Muscle layer of colon (tissue), 2 donors: ENCODE measurements around the gene IL17RC.
"Not testable (repeated sequence)": the region's sequence is repeated elsewhere in the genome, so short reads cannot be mapped to it uniquely, and the experiment has no call there.

ENCODE experiments used
- H3K27ac ChIP-seq: one replicate; pipeline ENCODE4 v1.7.0; 2013; ENCODE audit warnings: low read depth, mild to moderate bottlenecking, low read length, moderate library complexity
- H3K27me3 ChIP-seq, 2 donors: one replicate each; pipeline ENCODE4 v1.7.0; 2013; ENCODE audit warnings: low read length in 2 of 2, mild to moderate bottlenecking in 2 of 2; ENCODE audit not compliant: insufficient read depth in 2 of 2, control insufficient read depth in 1 of 2
- H3K36me3 ChIP-seq: one replicate; pipeline ENCODE4 v1.7.0; 2013; ENCODE audit warnings: mild to moderate bottlenecking, low read length; ENCODE audit not compliant: insufficient read depth
- H3K4me1 ChIP-seq: one replicate; pipeline ENCODE4 v1.7.0; 2013; ENCODE audit warnings: mild to moderate bottlenecking, low read length; ENCODE audit not compliant: insufficient read depth
- H3K4me3 ChIP-seq, 2 donors: one replicate each; pipeline ENCODE4 v1.7.0; 2013; ENCODE audit warnings: low read length in 2 of 2, low read depth in 1 of 2, mild to moderate bottlenecking in 1 of 2, moderate library complexity in 1 of 2
- H3K9ac ChIP-seq: one replicate; pipeline ENCODE4 v1.7.0; 2013; ENCODE audit warnings: low read length
- H3K9me3 ChIP-seq: one replicate; pipeline ENCODE4 v1.7.0; 2013; ENCODE audit warnings: mild to moderate bottlenecking, low read length
- donor health status: abdominal sarcoma.
- donor health status: Adenocarcinoma of cecum.

The IL17RC gene

DNA sequence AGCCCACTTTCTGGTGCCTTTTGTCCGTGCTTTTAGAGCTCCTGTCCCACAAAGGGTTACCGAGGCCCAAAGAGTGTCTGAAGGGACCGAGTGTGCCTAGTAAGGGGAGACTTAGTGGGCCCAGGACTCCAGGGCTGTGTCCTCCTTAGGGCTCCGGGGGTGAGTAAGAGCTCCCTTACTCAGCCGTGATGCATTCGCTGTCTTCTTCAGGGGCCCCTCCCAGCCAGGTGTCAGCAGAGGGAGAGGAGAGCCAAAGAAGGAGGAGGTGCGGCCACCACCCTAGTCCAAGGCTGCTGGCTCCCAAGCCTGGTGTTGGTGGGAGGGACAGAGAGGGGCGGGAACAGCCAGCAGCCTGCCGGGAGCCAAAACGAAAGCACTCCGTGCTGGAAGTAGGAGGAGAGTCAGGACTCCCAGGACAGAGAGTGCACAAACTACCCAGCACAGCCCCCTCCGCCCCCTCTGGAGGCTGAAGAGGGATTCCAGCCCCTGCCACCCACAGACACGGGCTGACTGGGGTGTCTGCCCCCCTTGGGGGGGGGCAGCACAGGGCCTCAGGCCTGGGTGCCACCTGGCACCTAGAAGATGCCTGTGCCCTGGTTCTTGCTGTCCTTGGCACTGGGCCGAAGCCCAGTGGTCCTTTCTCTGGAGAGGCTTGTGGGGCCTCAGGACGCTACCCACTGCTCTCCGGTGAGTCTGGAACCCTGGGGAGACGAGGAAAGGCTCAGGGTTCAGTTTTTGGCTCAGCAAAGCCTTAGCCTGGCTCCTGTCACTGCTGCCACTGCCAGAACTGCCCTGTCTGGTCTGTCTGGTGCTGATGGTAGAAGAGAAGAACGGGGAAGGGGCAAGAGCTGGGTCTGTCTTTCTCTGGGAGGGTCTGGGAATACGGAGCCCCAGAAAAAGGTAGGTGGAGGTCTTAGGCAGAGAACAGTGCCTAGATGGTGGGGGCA, at the start of gene IL17RC:
IL17RC (plus strand) TSS at position 365 of the 947 bp plus-strand sequence; CDS start at position 583, 218 bp downstream.
- H3K9ac ChIP-seq, result peak within 1 kb of the TSS; percentile 89
- peak within 1 kb of the TSS; percentile 94 for H3K27ac ChIP-seq
- H3K4me3 ChIP-seq, result peak within 1 kb of the TSS; percentile 66 to 92
- H3K4me1 ChIP-seq, result peaks cover 32% of the 10 kb centered on the region
- no peaks in the 10 kb centered on the region for H3K9me3 ChIP-seq
- no peaks in the 10 kb centered on the region for H3K36me3 ChIP-seq
- no peaks in the 10 kb centered on the region for H3K27me3 ChIP-seq

GRCh38 chr3:9867106-9867505, 49.8 kb upstream of the IL17RC start:
- Histone ChIP-seq H3K36me3 (no peaks in the 10 kb centered on the region), H3K9ac (no peak overlapping the region), H3K27ac (peak overlapping the region; percentile 88), H3K27me3 (no peaks in the 10 kb centered on the region), H3K4me3 (no peak overlapping the region), H3K9me3 (no peaks in the 10 kb centered on the region), H3K4me1 (peaks cover 41% of the 10 kb centered on the region)

GRCh38 chr3:9869955-9870354, 46.9 kb upstream of the IL17RC start:
- no peak overlapping the region for H3K27ac ChIP-seq
- no peaks in the 10 kb centered on the region for H3K36me3 ChIP-seq
- no peak overlapping the region for H3K9ac ChIP-seq
- no peaks in the 10 kb centered on the region for H3K27me3 ChIP-seq
- no peaks in the 10 kb centered on the region for H3K9me3 ChIP-seq
- peaks cover 23% of the 10 kb centered on the region for H3K4me1 ChIP-seq
- H3K4me3 ChIP-seq, result no peak overlapping the region

DNA sequence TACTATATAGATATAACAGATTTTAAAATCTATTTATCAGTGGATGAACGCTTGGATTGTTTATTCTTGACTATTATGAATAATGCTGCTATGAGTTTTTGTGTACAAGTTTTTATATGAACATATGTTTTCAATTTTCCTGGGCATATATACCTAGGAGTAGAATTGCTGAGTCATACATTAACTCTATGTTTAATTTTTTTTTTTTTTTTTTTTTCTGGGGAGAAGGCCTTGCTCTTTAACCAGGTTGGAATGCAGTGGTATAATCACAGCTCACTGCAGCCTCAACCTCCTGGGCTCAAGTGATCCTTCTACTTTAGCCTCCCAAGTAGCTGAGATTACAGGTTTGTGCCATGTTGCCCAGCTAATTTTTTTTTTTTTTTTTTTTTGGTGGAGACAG, 45.9 kb upstream of the IL17RC start:
- Histone ChIP-seq H3K27ac (no peak overlapping the region), H3K36me3 (no peaks in the 10 kb centered on the region), H3K4me1 (peaks cover 13% of the 10 kb centered on the region), H3K27me3 (no peaks in the 10 kb centered on the region), H3K4me3 (no peak overlapping the region), H3K9ac (no peak overlapping the region), H3K9me3 (no peaks in the 10 kb centered on the region)

- H3K27ac ChIP-seq, H3K36me3 ChIP-seq, H3K27me3 ChIP-seq, H3K4me1 ChIP-seq, H3K9ac ChIP-seq, H3K4me3 ChIP-seq, H3K9me3 ChIP-seq: not testable (repeated sequence)
These were observed 44.8 kb upstream of the IL17RC start for GRCh38 chr3:9872067-9872466.

DNA sequence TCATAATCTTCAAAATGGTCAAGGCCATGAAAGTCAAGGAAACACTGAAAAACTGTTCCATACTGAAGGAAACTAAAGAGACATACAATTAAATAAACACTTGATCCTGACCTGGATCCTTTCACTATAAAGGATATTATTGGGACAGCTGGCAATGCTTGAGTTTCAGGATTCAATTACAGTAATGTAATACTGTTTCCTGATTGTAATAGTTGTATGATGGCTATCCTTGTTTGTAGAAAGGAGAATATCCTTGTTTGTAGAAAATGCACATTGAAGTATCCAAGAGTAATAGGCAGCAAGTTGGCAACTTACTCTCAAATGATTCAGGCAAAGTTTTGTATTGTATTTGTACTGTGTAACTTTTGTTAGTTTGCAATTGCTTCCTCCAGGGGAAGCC, 41.5 kb upstream of the IL17RC start:
- H3K27me3 ChIP-seq, result no peaks in the 10 kb centered on the region
- no peak overlapping the region for H3K27ac ChIP-seq
- no peaks in the 10 kb centered on the region for H3K9me3 ChIP-seq
- H3K36me3 ChIP-seq, result no peaks in the 10 kb centered on the region
- H3K4me3 ChIP-seq, result no peak overlapping the region
- no peak overlapping the region for H3K9ac ChIP-seq
- H3K4me1 ChIP-seq, result no peaks in the 10 kb centered on the region

DNA sequence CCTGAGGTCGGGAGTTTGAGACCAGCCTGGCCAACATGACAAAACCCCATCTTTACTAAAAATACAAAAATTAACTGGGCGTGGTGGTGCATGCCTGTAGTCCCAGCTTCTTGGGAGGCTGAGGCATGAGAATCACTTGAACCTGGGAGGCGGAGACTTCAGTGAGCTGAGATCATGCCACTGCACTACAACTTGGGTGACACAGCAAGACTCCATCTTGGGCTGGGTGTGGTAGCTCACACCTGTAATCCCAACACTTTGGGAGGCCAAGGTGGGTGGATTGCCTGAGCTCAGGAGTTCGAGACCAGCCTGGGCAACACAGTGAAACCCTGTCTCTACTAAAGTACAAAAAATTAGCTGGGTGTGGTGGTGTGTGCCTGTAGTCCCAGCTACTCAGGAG, 40.6 kb upstream of the IL17RC start:
- H3K27ac ChIP-seq, H3K4me1 ChIP-seq, H3K9me3 ChIP-seq, H3K36me3 ChIP-seq, H3K4me3 ChIP-seq, H3K9ac ChIP-seq, H3K27me3 ChIP-seq: not testable (repeated sequence)

DNA sequence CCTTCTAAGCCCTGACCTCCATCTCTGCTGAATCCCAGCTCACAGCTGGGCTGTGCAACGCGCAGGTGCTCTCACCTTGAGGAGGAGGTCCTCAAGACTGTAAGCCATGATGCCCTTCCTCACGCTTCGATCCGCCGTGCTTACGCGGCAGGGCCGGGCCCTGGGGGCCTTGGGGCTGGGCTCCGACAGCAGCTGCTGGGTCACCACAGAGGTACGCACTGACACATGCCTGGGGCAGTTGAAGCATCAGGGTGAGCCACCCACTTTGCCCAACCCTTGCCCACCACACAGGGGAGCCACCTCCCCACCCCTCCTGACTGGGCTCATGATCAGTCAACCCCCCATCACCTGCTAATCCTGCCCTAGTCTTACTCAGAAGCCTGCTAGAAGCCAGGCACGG, 39.9 kb upstream of the IL17RC start:
- Histone ChIP-seq H3K27me3 (no peaks in the 10 kb centered on the region), H3K4me1 (no peaks in the 10 kb centered on the region), H3K4me3 (no peak overlapping the region), H3K9ac (no peak overlapping the region), H3K36me3 (no peaks in the 10 kb centered on the region), H3K27ac (no peak overlapping the region), H3K9me3 (no peaks in the 10 kb centered on the region)

GRCh38 chr3:9878700-9879099, 38.2 kb upstream of the IL17RC start:
- H3K9ac ChIP-seq, result no peak overlapping the region
- no peak overlapping the region for H3K27ac ChIP-seq
- no peaks in the 10 kb centered on the region for H3K9me3 ChIP-seq
- H3K4me1 ChIP-seq, result no peaks in the 10 kb centered on the region
- no peak overlapping the region for H3K4me3 ChIP-seq
- no peaks in the 10 kb centered on the region for H3K36me3 ChIP-seq
- no peaks in the 10 kb centered on the region for H3K27me3 ChIP-seq

- Histone ChIP-seq H3K9me3 (no peaks in the 10 kb centered on the region), H3K27ac (no peak within 1 kb of the TSS)
These were observed 36.9 kb upstream of the IL17RC start, which contains the start of gene CIDEC for GRCh38 chr3:9879830-9880549. CIDEC (minus strand) TSS chr3:9880253; CDS start chr3:9878486, 1,767 bp downstream.

DNA sequence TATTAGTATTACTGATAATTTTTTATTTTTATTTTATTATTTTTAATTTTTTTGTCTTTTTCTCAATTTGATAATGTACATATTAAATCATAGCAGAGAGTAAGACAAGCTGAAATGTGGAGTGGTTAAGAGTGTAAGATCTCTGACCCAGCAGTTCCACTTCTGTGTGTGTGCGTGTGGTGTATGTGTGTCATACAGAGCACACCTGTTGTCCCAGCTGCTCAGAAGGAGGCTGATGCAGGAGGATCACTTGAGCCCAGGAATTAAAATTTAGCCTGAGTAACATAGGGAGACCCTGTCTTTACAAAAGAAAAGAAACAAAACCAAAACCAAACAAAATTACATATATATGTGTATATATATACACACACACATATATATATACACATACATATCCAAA, 35.5 kb upstream of the IL17RC start:
- no peaks in the 10 kb centered on the region for H3K36me3 ChIP-seq
- no peak overlapping the region for H3K27ac ChIP-seq
- H3K4me3 ChIP-seq, result no peak overlapping the region
- H3K9ac ChIP-seq, result no peak overlapping the region
- H3K9me3 ChIP-seq, result no peaks in the 10 kb centered on the region
- no peaks in the 10 kb centered on the region for H3K27me3 ChIP-seq
- H3K4me1 ChIP-seq, result no peaks in the 10 kb centered on the region

More at GRCh38 chr3:9879830-9880549, 36.9 kb upstream of the IL17RC start, which contains the start of gene CIDEC:
- Histone ChIP-seq H3K4me1 (no peaks in the 10 kb centered on the region), H3K27me3 (no peaks in the 10 kb centered on the region), H3K36me3 (no peaks in the 10 kb centered on the region), H3K9ac (no peak within 1 kb of the TSS), H3K4me3 (no peak within 1 kb of the TSS)
